Uterus (tissue), 2 donors: ENCODE data around the gene ADGRL4.

Experiments used
- POLR2A ChIP-seq, 2 donors: fragments of 450-650 bp; IDR thresholded peaks; one replicate each; pipeline ENCODE4 v1.6.1; 2016; ENCODE audit warnings: antibody characterized with exemption in 2 of 2, mild to moderate bottlenecking in 1 of 2, moderate library complexity in 1 of 2
- TF ChIP-seq, protein P1 (sequence below), 4 experiments: fragments of 200-600 bp in 2 of 4; fragments of 450-650 bp in 2 of 4; sonication (generic) in 2 of 4; IDR thresholded peaks; one replicate each; pipeline ENCODE4 v1.5.1; 2016 to 2019; ENCODE audit warnings: antibody characterized with exemption in 4 of 4, mild to moderate bottlenecking in 2 of 4, moderate library complexity in 1 of 4

- TF ChIP-seq, protein P1, sequence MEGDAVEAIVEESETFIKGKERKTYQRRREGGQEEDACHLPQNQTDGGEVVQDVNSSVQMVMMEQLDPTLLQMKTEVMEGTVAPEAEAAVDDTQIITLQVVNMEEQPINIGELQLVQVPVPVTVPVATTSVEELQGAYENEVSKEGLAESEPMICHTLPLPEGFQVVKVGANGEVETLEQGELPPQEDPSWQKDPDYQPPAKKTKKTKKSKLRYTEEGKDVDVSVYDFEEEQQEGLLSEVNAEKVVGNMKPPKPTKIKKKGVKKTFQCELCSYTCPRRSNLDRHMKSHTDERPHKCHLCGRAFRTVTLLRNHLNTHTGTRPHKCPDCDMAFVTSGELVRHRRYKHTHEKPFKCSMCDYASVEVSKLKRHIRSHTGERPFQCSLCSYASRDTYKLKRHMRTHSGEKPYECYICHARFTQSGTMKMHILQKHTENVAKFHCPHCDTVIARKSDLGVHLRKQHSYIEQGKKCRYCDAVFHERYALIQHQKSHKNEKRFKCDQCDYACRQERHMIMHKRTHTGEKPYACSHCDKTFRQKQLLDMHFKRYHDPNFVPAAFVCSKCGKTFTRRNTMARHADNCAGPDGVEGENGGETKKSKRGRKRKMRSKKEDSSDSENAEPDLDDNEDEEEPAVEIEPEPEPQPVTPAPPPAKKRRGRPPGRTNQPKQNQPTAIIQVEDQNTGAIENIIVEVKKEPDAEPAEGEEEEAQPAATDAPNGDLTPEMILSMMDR (IDR thresholded peaks at IDR 0.05), result no peak
- TF ChIP-seq POLR2A (IDR thresholded peaks at IDR 0.05), result no peak
Measured at GRCh38 chr1:78902641-78903040, 103.9 kb downstream of the ADGRL4 start.
